HepG2 (cell line): Measurements from ENCODE around the gene YWHAE. TPM values are rescaled to one million over a fixed set of nuclear protein-coding genes. Genes with fewer than 3 reads are reported as not detected.

Experiments
- ATF3 ChIP-seq: sonication (generic); formaldehyde crosslinking; IDR thresholded peaks from 2 replicates; pipeline ENCODE4 v1.4.0; 2020; ENCODE audit warnings: missing genetic modification reagents
- HBP1 ChIP-seq: IDR thresholded peaks from 2 replicates; pipeline ENCODE4 v1.6.1; 2016; ENCODE audit warnings: low read depth, control low read depth
- HIC2 ChIP-seq: sonication (generic); formaldehyde crosslinking; IDR thresholded peaks from 2 replicates; pipeline ENCODE4 v1.9.0; 2022; ENCODE audit warnings: low read depth, missing genetic modification reagents
- HNRNPUL1 ChIP-seq: fragments of 200-400 bp; formaldehyde crosslinking; IDR thresholded peaks from 2 replicates; pipeline ENCODE4 v1.6.1; 2017; ENCODE audit warnings: low read depth, mild to moderate bottlenecking, low read length, moderate library complexity
- IRF9 ChIP-seq: sonication (generic); formaldehyde crosslinking; IDR thresholded peaks from 2 replicates; pipeline ENCODE4 v1.8.0; 2022; ENCODE audit warnings: missing genetic modification reagents, mild to moderate bottlenecking, borderline replicate concordance
- KLF15 ChIP-seq: sonication (generic); formaldehyde crosslinking; IDR thresholded peaks from 2 replicates; pipeline ENCODE4 v1.8.1; 2023; ENCODE audit warnings: borderline replicate concordance, mild to moderate bottlenecking, inconsistent platforms, missing genetic modification reagents, mixed read lengths
- MATR3 ChIP-seq: sonication (generic); formaldehyde crosslinking; IDR thresholded peaks from 2 replicates; pipeline ENCODE4 v1.4.0; 2020; ENCODE audit warnings: missing genetic modification reagents
- RARA ChIP-seq: IDR thresholded peaks from 2 replicates; pipeline ENCODE4 v1.6.1; 2016; ENCODE audit warnings: missing genetic modification reagents, missing compliant biosample characterization
- RORA ChIP-seq: sonication (generic); formaldehyde crosslinking; IDR thresholded peaks from 2 replicates; pipeline ENCODE4 v1.5.0; 2020; ENCODE audit warnings: mild to moderate bottlenecking, missing genetic modification reagents, moderate library complexity
- TAF15 ChIP-seq: fragments of 200-400 bp; formaldehyde crosslinking; IDR thresholded peaks from one replicate; pipeline ENCODE4 v1.6.1; 2018; ENCODE audit warnings: mild to moderate bottlenecking, low read depth, low read length; ENCODE audit not compliant: poor library complexity, severe bottlenecking
- U2AF2 ChIP-seq: fragments of 200-400 bp; formaldehyde crosslinking; IDR thresholded peaks from 2 replicates; pipeline ENCODE4 v1.6.1; 2017; ENCODE audit warnings: low read depth, mild to moderate bottlenecking, low read length
- ZIK1 ChIP-seq: sonication (generic); formaldehyde crosslinking; IDR thresholded peaks from 2 replicates; pipeline ENCODE4 v1.5.0; 2020; ENCODE audit warnings: mild to moderate bottlenecking, low read depth, missing genetic modification reagents, borderline replicate concordance
- ZNF10 ChIP-seq: sonication (generic); formaldehyde crosslinking; IDR thresholded peaks from 2 replicates; pipeline ENCODE4 v1.4.0; 2020; ENCODE audit warnings: mild to moderate bottlenecking, low read depth, missing genetic modification reagents, borderline replicate concordance
- ZNF460 ChIP-seq: sonication (generic); formaldehyde crosslinking; IDR thresholded peaks from 2 replicates; pipeline ENCODE4 v1.5.1; 2020; ENCODE audit warnings: missing genetic modification reagents, mild to moderate bottlenecking, borderline replicate concordance
- ZNF792 ChIP-seq: IDR thresholded peaks from 2 replicates; pipeline ENCODE4 v1.6.1; 2016
- polyA plus RNA-seq, 8 experiments: library from polyadenylated mRNA; depleted of rRNA in 3 of 8; stranded (reverse) in 7 of 8; unstranded in 1 of 8; fragments of >200 nt; fragmentation: Illumina TruSeq in 4 of 8; extraction: Trizol in 4 of 8; gene quantifications; 2 replicates each; pipeline versions ENCODE4 v1.2.1 to v1.2.3, GENCODE V29; 2011 to 2016; ENCODE audit warnings: low read depth in 4 of 8, missing spikeins in 1 of 8, mixed read lengths in 1 of 8; ENCODE audit not compliant: insufficient read depth in 1 of 8
- total RNA-seq, 5 experiments: library from RNA; depleted of rRNA; stranded (reverse); fragments of >200 nt; fragmentation: Illumina TruSeq; extraction: Trizol; gene quantifications; 2 replicates each; pipeline ENCODE4 v1.2.3, GENCODE V29; 2016; ENCODE audit warnings: low read depth in 1 of 5
- TF ChIP-seq, protein P1 (sequence below): IDR thresholded peaks from 2 replicates; pipeline ENCODE4 v1.6.1; 2016; ENCODE audit warnings: low read depth, missing genetic modification reagents, missing compliant biosample characterization

YWHAE gene
- total and polyA plus RNA-seq, 2 of the 13 experiments (the other 11 are each of a cell fraction or from before 2014, with no cell fraction given), result 256 to 335 TPM

DNA sequence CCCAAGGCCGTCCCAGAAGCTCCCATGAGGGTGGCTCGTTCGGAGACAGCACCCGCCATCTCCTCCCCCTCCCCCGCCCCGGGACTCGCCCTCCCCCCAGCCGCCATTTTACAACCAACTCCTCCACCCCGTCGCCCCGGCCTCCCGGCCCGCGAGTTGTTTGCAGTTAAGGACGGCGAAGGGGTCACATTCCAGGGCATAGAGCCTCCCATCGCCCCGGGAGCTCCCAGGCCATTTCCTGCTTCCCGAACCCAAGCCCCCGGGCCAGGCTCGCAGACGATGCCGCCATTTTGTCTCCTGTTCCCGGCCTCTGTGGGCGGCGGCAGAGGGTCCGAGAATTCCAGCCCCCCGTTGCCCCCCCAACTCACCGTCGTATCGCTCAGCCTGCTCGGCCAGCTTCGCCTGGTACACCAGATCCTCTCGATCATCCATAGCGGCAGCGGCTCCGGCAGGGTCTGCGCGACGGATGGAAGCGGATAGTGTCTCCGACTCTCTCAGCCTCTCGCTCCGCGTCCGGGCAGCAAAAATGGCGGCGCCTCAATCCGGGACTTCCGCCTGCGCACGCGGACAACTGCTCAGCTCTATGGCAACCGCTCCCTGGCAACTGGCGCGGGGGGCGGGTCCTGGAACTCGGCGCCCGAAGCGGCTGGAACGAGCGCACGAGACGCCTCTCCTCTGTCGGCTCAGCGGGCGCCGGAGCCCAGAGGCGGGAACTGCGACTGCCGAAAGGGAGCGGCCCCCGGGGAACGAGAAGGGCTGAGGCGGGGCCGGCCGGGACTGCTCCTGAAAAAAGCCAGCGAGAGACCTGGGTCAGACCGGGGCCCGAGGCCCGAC is at the start of gene YWHAE (continued):
- TF ChIP-seq, protein P1, sequence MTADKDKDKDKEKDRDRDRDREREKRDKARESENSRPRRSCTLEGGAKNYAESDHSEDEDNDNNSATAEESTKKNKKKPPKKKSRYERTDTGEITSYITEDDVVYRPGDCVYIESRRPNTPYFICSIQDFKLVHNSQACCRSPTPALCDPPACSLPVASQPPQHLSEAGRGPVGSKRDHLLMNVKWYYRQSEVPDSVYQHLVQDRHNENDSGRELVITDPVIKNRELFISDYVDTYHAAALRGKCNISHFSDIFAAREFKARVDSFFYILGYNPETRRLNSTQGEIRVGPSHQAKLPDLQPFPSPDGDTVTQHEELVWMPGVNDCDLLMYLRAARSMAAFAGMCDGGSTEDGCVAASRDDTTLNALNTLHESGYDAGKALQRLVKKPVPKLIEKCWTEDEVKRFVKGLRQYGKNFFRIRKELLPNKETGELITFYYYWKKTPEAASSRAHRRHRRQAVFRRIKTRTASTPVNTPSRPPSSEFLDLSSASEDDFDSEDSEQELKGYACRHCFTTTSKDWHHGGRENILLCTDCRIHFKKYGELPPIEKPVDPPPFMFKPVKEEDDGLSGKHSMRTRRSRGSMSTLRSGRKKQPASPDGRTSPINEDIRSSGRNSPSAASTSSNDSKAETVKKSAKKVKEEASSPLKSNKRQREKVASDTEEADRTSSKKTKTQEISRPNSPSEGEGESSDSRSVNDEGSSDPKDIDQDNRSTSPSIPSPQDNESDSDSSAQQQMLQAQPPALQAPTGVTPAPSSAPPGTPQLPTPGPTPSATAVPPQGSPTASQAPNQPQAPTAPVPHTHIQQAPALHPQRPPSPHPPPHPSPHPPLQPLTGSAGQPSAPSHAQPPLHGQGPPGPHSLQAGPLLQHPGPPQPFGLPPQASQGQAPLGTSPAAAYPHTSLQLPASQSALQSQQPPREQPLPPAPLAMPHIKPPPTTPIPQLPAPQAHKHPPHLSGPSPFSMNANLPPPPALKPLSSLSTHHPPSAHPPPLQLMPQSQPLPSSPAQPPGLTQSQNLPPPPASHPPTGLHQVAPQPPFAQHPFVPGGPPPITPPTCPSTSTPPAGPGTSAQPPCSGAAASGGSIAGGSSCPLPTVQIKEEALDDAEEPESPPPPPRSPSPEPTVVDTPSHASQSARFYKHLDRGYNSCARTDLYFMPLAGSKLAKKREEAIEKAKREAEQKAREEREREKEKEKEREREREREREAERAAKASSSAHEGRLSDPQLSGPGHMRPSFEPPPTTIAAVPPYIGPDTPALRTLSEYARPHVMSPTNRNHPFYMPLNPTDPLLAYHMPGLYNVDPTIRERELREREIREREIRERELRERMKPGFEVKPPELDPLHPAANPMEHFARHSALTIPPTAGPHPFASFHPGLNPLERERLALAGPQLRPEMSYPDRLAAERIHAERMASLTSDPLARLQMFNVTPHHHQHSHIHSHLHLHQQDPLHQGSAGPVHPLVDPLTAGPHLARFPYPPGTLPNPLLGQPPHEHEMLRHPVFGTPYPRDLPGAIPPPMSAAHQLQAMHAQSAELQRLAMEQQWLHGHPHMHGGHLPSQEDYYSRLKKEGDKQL, result no peak
- TF ChIP-seq HIC2 (CRISPR knock-in tag) (no peak; the same call in 1 of the 2 replicates), TAF15 (peak; percentile 59), ZNF10 (no peak), ZIK1 (CRISPR knock-in tag) (peak; percentile 78), HBP1 (CRISPR knock-in tag) (peak; percentile 85; the same call in 1 of the 2 replicates), RARA (CRISPR knock-in tag) (0 out of 2 replicates have a peak, but pooled peaks have one; percentile 34), HNRNPUL1 (0 out of 2 replicates have a peak, but pooled peaks have one; percentile 51), ATF3 (CRISPR knock-in tag) (no peak; the same call in 1 of the 2 replicates), RORA (no peak), KLF15 (CRISPR knock-in tag) (peak; percentile 65; the same call in 1 of the 2 replicates), ZNF792 (CRISPR knock-in tag) (0 out of 2 replicates have a peak, but pooled peaks have one; percentile 19), ZNF460 (CRISPR knock-in tag) (peak; percentile 50; the same call in 1 of the 2 replicates), IRF9 (peak; percentile 55; the same call in 1 of the 2 replicates), U2AF2 (0 out of 2 replicates have a peak, but pooled peaks have one; percentile 66), MATR3 (CRISPR knock-in tag) (no peak)
